ENCODE data around the gene USP19. TPM values are rescaled to one million over a fixed set of nuclear protein-coding genes. Genes with fewer than 3 reads are reported as not detected.

Gene USP19
- total RNA-seq, 3 donors from 2014 or later, result 65.7 to 84.7 (median 82.6) TPM

DNA sequence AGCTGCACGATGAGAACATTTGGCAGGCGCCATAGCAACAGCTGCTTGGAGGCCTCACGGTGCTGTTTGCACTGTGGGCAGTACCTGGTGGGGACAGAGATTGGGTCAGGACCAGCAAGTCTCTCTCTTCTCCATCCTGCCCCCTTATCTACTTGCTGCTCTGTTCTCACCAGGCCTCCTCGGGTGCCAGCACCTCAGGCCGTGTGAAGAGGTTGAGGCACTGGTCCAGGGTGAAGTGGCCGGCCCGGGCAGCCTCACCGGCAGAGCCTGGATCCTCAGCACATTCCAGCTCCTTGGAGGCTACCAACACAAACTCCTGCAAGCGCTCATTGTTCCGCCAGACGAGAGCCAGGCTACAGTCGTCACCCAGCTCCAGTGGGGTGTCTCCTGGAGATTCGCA is 9.8 kb downstream of the USP19 start:
- intact Hi-C loops (cut with DNase I, micrococcal nuclease), result no loop called here
- ATAC-seq (no peak), DNase-seq (no peak)

GRCh38 chr3:49108346-49108745 is 12.3 kb downstream of the USP19 start:
- DNase-seq (no peak), ATAC-seq (no peak)
- Histone ChIP-seq H3K4me1 (ENCODE audit: low read depth) (peaks cover 17% of the 10 kb centered on the region), H3K9me3 (no peaks in the 10 kb centered on the region), H3K36me3 (ENCODE audit: low read depth) (peaks cover 14% of the 10 kb centered on the region), H3K4me3 (no peak overlapping the region)
- intact Hi-C loops (cut with DNase I, micrococcal nuclease), result no loop called here
- no peak for TF ChIP-seq CTCF (IDR thresholded peaks at IDR 0.05)

More for the DNA sequence above, 9.8 kb downstream of the USP19 start:
- Histone ChIP-seq H3K4me1 (ENCODE audit: low read depth) (peaks cover under 1% of the 10 kb centered on the region), H3K36me3 (ENCODE audit: low read depth) (peaks cover 25% of the 10 kb centered on the region), H3K9me3 (no peaks in the 10 kb centered on the region), H3K4me3 (no peak overlapping the region)
- no peak for TF ChIP-seq CTCF (IDR thresholded peaks at IDR 0.05)

GRCh38 chr3:49104427-49105291 is 16.0 kb downstream of the USP19 start, which contains the start of gene QARS1:
TSS of gene QARS1 (minus strand) at chr3:49104757. CDS start at chr3:49104733, 24 bp downstream.
- peak; percentile 95 to 96 (median 95) for DNase-seq
- intact Hi-C loops (cut with DNase I, micrococcal nuclease), result no loop called here
- Histone ChIP-seq H3K4me1 (ENCODE audit: low read depth) (peaks cover 22% of the 10 kb centered on the region), H3K4me3 (peak within 1 kb of the TSS; percentile 84), H3K9me3 (no peaks in the 10 kb centered on the region), H3K36me3 (ENCODE audit: low read depth) (peaks cover 13% of the 10 kb centered on the region)
- no peak for TF ChIP-seq CTCF (IDR thresholded peaks at IDR 0.05)
- ATAC-seq, result peak; percentile 98

DNA sequence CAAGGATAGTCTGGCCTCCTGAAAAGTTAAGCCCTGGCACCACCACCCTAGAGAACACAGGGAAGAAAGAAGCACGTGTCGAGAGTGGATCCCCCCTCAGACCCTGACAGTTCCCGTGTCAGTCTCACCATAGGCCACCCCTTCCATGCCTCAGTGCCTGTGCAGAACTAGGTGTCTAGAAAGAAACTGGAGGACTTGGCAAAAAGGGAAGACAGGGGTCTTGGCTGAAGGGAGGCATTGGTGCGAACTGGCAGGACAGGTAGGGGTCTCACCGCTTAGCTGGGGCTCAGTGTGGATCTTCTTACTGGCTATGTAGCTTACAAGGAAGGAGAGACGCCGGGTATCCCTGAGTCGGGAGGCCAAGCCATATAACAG is 16.6 kb downstream of the USP19 start:
- intact Hi-C loops (cut with DNase I, micrococcal nuclease), result no loop called here
- peaks cover 13% of the 10 kb centered on the region for H3K36me3 ChIP-seq (ENCODE audit: low read depth)

DNA sequence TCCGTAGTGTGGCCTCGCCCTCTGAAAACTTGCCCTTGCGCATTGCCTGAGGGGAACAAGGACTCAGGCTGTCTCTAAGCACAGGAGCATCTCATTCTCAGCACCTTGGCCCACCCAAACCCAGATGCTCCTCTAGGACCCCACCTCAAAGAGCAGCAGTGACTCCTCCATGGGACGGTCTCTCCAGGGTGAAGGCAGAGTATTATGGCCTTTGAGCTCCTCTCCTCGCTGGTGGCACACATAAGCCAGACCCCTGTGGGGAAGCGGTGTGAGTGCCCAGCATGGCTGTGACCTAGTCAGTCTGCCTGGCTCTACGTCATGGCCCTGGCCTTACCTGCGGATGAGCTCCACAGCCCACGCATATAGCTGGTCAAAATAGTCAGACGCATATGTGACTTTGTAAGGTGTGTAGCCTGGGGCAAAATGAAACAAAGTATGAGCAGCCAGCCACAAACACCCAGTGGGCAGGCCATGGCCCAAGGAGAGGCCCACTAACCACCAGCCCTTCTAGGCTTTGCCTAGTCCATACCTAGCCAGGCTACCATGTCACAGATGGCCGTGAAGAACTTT is 20.5 kb downstream of the USP19 start:
- DNase-seq, result peak in 1 of 3 donors; percentile 39
- intact Hi-C loops (cut with DNase I, micrococcal nuclease), result no loop called here
- Histone ChIP-seq H3K4me1 (ENCODE audit: low read depth) (peaks cover 19% of the 10 kb centered on the region), H3K36me3 (ENCODE audit: low read depth) (peaks cover 13% of the 10 kb centered on the region), H3K9me3 (no peaks in the 10 kb centered on the region), H3K4me3 (no peak overlapping the region)
- no peak for ATAC-seq
- no peak for TF ChIP-seq CTCF (IDR thresholded peaks at IDR 0.05)

More for the DNA sequence above, 16.6 kb downstream of the USP19 start:
- ATAC-seq (peak; percentile 1), DNase-seq (peak in 1 of 3 donors; percentile 55)
- Histone ChIP-seq H3K4me1 (ENCODE audit: low read depth) (peaks cover 22% of the 10 kb centered on the region), H3K9me3 (no peaks in the 10 kb centered on the region), H3K4me3 (peak overlapping the region; percentile 84)
- TF ChIP-seq CTCF (IDR thresholded peaks at IDR 0.05), result no peak
